ENCODE data around the gene GPC5. TPM values are rescaled to one million over a fixed set of nuclear protein-coding genes. Genes with fewer than 3 reads are reported as not detected.

Gene GPC5
- total and polyA plus RNA-seq, 9 of the 15 experiments (the other 6 are each of a cell fraction or from before 2014, with no cell fraction given) = 0.18 to 0.27 TPM; not detected in 7

DNA sequence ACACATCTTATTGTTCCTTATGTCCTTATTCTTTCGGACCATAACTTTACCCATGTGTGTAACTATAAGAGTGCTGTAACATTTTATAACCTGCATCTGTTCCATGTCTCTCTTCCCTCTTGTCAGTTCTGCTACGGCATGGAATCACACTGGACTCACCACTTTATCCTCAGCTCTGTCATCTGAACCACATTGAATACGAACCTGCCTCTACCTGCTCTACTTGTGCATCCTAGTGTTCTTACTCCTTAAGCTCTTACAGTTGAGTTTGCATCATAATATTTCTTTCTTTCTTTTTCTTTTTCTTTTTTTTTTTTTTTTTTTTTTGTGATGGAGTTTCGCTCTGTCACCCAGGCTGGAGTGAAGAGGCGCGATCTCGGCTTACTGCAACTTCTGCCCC lies 180.9 kb downstream of the GPC5 start:
- Histone ChIP-seq H2AFZ (ENCODE audit: low read depth, low read length) (no peak overlapping the region), H3K9ac (ENCODE audit: insufficient read depth in 1 of 2, low read depth in 2 of 2, low read length in 2 of 2) (no peak overlapping the region), H3K9me1 (ENCODE audit: control insufficient read depth, insufficient read depth, low read length) (no peaks in the 10 kb centered on the region), H3K4me1 (replicated peaks in 1 of 2; ENCODE audit: control insufficient read depth in 2 of 2, insufficient read depth in 2 of 2, low read length in 2 of 2) (no peaks in the 10 kb centered on the region), H3K27me3 (ENCODE audit: control insufficient read depth in 2 of 2, insufficient read depth in 2 of 2, low read length in 2 of 2) (no peaks in the 10 kb centered on the region), H4K20me1 (replicated peaks; ENCODE audit: control insufficient read depth, insufficient read depth, low read length) (no peaks in the 10 kb centered on the region), H3K4me2 (ENCODE audit: insufficient read depth, low read length) (no peak overlapping the region), H3K4me3 (no peak overlapping the region), H3K36me3 (ENCODE audit: control insufficient read depth, insufficient read depth, low read length) (no peaks in the 10 kb centered on the region), H3K27ac (ENCODE audit: extremely low read depth, low read depth, low read length) (no peak overlapping the region), H3K9me3 (replicated peaks; ENCODE audit: control insufficient read depth, insufficient read depth, low read depth, low read length) (peaks cover 3% of the 10 kb centered on the region; the same call in 1 of the 2 replicates), H3K79me2 (ENCODE audit: control insufficient read depth, insufficient read depth, low read length) (no peaks in the 10 kb centered on the region)
- BruUV-seq (replicated peaks) = no TSS peak
- no peak for DNase-seq (ENCODE audit: extremely low read depth in 1 of 4, low spot score in 3 of 4)
- in situ Hi-C loops (cut with MboI) = no loop called here
- ChIA-PET CTCF (ENCODE audit: low intra/inter-chr PET ratio) (no interaction called here), POLR2A (interaction anchor here (1.2 to 3.5 kb wide), 3 partner anchors 11 to 221 kb away, joined by 3 to 12 read pairs (median 4); no protein-coding TSS in a partner anchor)
- FAIRE-seq = no peak
- TF ChIP-seq MCM7 (IDR thresholded peaks at IDR 0.05) (peak in 1 of 2 experiments; percentile 92; a peak in 1 of 4 replicates), CC2D1A (IDR thresholded peaks at IDR 0.05) (no peak), SRSF1 (IDR thresholded peaks at IDR 0.05; ENCODE audit: low read depth, low read length) (no peak), ADNP (tag; IDR thresholded peaks at IDR 0.05) (no peak), CEBPG (CRISPR knock-in tag; IDR thresholded peaks at IDR 0.05) (no peak), CEBPG (tag; conservative IDR thresholded peaks at IDR 0.05 in 1 of 2, IDR thresholded peaks at IDR 0.05 in 1 of 2) (no peak), NFRKB (IDR thresholded peaks at IDR 0.05; ENCODE audit: low read depth) (no peak), MCM3 (IDR thresholded peaks at IDR 0.05) (peak; percentile 72)
- TF ChIP-seq, protein P1, sequence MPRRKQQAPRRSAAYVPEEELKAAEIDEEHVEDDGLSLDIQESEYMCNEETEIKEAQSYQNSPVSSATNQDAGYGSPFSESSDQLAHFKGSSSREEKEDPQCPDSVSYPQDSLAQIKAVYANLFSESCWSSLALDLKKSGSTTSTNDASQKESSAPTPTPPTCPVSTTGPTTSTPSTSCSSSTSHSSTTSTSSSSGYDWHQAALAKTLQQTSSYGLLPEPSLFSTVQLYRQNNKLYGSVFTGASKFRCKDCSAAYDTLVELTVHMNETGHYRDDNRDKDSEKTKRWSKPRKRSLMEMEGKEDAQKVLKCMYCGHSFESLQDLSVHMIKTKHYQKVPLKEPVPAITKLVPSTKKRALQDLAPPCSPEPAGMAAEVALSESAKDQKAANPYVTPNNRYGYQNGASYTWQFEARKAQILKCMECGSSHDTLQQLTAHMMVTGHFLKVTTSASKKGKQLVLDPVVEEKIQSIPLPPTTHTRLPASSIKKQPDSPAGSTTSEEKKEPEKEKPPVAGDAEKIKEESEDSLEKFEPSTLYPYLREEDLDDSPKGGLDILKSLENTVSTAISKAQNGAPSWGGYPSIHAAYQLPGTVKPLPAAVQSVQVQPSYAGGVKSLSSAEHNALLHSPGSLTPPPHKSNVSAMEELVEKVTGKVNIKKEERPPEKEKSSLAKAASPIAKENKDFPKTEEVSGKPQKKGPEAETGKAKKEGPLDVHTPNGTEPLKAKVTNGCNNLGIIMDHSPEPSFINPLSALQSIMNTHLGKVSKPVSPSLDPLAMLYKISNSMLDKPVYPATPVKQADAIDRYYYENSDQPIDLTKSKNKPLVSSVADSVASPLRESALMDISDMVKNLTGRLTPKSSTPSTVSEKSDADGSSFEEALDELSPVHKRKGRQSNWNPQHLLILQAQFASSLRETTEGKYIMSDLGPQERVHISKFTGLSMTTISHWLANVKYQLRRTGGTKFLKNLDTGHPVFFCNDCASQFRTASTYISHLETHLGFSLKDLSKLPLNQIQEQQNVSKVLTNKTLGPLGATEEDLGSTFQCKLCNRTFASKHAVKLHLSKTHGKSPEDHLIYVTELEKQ (CRISPR knock-in tag; IDR thresholded peaks at IDR 0.05) = no peak
- intact Hi-C loops (cut with micrococcal nuclease) = no loop called here
- 3% methylated on average over 7 of the region's 7 CpGs for WGBS (ENCODE audit: insufficient coverage, low coverage, missing lambda C conversion rate)
- ATAC-seq = peak; percentile 25; the same call in 2 of the 3 replicates
